ENCODE data around the gene PIGR.

The PIGR gene

GRCh38 chr1:206958144-206958543 is 11.9 kb upstream of the PIGR start:
- DNase-seq: no peak

GRCh38 chr1:206957639-206958038 is 11.4 kb upstream of the PIGR start:
- DNase-seq: no peak

- no peak for DNase-seq
Observed at GRCh38 chr1:206955476-206956451, 9.5 kb upstream of the PIGR start.

- DNase-seq: no peak
Observed at GRCh38 chr1:206954459-206955342, 8.4 kb upstream of the PIGR start.

GRCh38 chr1:206953626-206954025 is 7.4 kb upstream of the PIGR start:
- DNase-seq: no peak

- DNase-seq: no peak
Observed at GRCh38 chr1:206953126-206953525, 6.9 kb upstream of the PIGR start.

GRCh38 chr1:206952171-206952570 is 5.9 kb upstream of the PIGR start:
- no peak for DNase-seq

GRCh38 chr1:206951318-206952100 is 5.2 kb upstream of the PIGR start:
- no peak for DNase-seq

GRCh38 chr1:206949641-206950040 is 3.4 kb upstream of the PIGR start:
- no peak for DNase-seq

GRCh38 chr1:206949208-206949607 is 2.9 kb upstream of the PIGR start:
- no peak for DNase-seq

- DNase-seq: no peak
Observed at GRCh38 chr1:206947255-206947654, 989 bp upstream of the PIGR start.

- no peak for DNase-seq
Observed at GRCh38 chr1:206945779-206946178, 487 bp downstream of the PIGR start.

GRCh38 chr1:206944703-206945102 is 1.6 kb downstream of the PIGR start:
- no peak for DNase-seq

GRCh38 chr1:206941766-206942418 is 4.4 kb downstream of the PIGR start:
- no peak for DNase-seq

- DNase-seq: no peak
Observed at GRCh38 chr1:206940588-206940936, 5.7 kb downstream of the PIGR start.

GRCh38 chr1:206939841-206940587 is 6.3 kb downstream of the PIGR start:
- no peak for DNase-seq

- DNase-seq: no peak
Observed at GRCh38 chr1:206939131-206939530, 7.1 kb downstream of the PIGR start.

GRCh38 chr1:206937425-206937824 is 8.8 kb downstream of the PIGR start:
- no peak for DNase-seq

- DNase-seq: peak; percentile 23
Observed at GRCh38 chr1:206935491-206936067, 10.7 kb downstream of the PIGR start.

GRCh38 chr1:206933333-206933945 is 12.8 kb downstream of the PIGR start:
- DNase-seq: peak; percentile 63

GRCh38 chr1:206932177-206932576 is 14.1 kb downstream of the PIGR start:
- DNase-seq: no peak
